ENCODE measurements around the gene PRR36. TPM values are rescaled to one million over a fixed set of nuclear protein-coding genes. Genes with fewer than 3 reads are reported as not detected.

PRR36 gene
- total RNA-seq, 4 donors from 2014 or later: 2.5 TPM; not detected in 3

GRCh38 chr19:7857727-7858108, 16.5 kb downstream of the PRR36 start:
- peaks cover 0 to 27% (median 9%) of the 10 kb centered on the region in 4 donors for H3K4me1 ChIP-seq
- no peak overlapping the region for H3K27ac ChIP-seq
- H3K4me3 ChIP-seq: no peak overlapping the region
- no peak for TF ChIP-seq POLR2A (IDR thresholded peaks at IDR 0.05)
- TF ChIP-seq CTCF (IDR thresholded peaks at IDR 0.05): no peak
- no peak for TF ChIP-seq EP300 (IDR thresholded peaks at IDR 0.05)
- H3K27me3 ChIP-seq: peaks cover 0 to 16% of the 10 kb centered on the region in 2 donors
- DNase-seq (ENCODE audit: low spot score in 2 of 2): no peak
- WGBS, 2 donors: 70 to 75% methylated on average over 4 to 7 of the region's 8 CpGs
- H3K9me3 ChIP-seq: no peaks in the 10 kb centered on the region
- H3K36me3 ChIP-seq: peaks cover 0 to 58% (median 0%) of the 10 kb centered on the region in 3 donors

GRCh38 chr19:7856679-7857663, 17.2 kb downstream of the PRR36 start:
- Histone ChIP-seq H3K27me3 (peaks cover 0 to 12% of the 10 kb centered on the region in 2 donors), H3K27ac (no peak overlapping the region), H3K4me1 (peaks cover 0 to 20% (median 4%) of the 10 kb centered on the region in 4 donors), H3K9me3 (no peaks in the 10 kb centered on the region), H3K36me3 (peaks cover 0 to 58% (median 0%) of the 10 kb centered on the region in 3 donors), H3K4me3 (no peak overlapping the region)
- 77 to 85% methylated on average over 35 to 38 of the region's 38 CpGs for WGBS, 2 donors
- TF ChIP-seq EP300 (IDR thresholded peaks at IDR 0.05): no peak
- no peak for TF ChIP-seq POLR2A (IDR thresholded peaks at IDR 0.05)
- TF ChIP-seq CTCF (IDR thresholded peaks at IDR 0.05): no peak
- no peak for DNase-seq (ENCODE audit: low spot score in 2 of 2)

GRCh38 chr19:7856109-7856591, 18.0 kb downstream of the PRR36 start:
- peaks cover 0 to 6% of the 10 kb centered on the region in 2 donors for H3K27me3 ChIP-seq
- no peaks in the 10 kb centered on the region for H3K9me3 ChIP-seq

GRCh38 chr19:7855426-7856108, 18.6 kb downstream of the PRR36 start:
- no peak for DNase-seq (ENCODE audit: low spot score in 2 of 2)
- Histone ChIP-seq H3K4me1 (peaks cover 0 to 9% (median 0%) of the 10 kb centered on the region in 4 donors), H3K27me3 (no peaks in the 10 kb centered on the region), H3K27ac (no peak overlapping the region), H3K36me3 (peaks cover 0 to 62% (median 0%) of the 10 kb centered on the region in 3 donors), H3K4me3 (no peak overlapping the region), H3K9me3 (no peaks in the 10 kb centered on the region)
- TF ChIP-seq POLR2A (IDR thresholded peaks at IDR 0.05) (no peak), EP300 (IDR thresholded peaks at IDR 0.05) (no peak), CTCF (IDR thresholded peaks at IDR 0.05) (no peak)
- 82 to 86% methylated on average over 26 of the region's 26 CpGs for WGBS, 2 donors

More at GRCh38 chr19:7856109-7856591, 18.0 kb downstream of the PRR36 start:
- 85 to 87% methylated on average over 15 to 16 of the region's 16 CpGs for WGBS, 2 donors
- Histone ChIP-seq H3K4me1 (peaks cover 0 to 12% (median 0%) of the 10 kb centered on the region in 4 donors), H3K27ac (no peak overlapping the region), H3K4me3 (no peak overlapping the region), H3K36me3 (peaks cover 0 to 62% (median 0%) of the 10 kb centered on the region in 3 donors)
- TF ChIP-seq CTCF (IDR thresholded peaks at IDR 0.05) (no peak), EP300 (IDR thresholded peaks at IDR 0.05) (no peak), POLR2A (IDR thresholded peaks at IDR 0.05) (no peak)
- no peak for DNase-seq (ENCODE audit: low spot score in 2 of 2)

Data from tibial nerve (tissue), 4 donors.